Sigmoid colon (tissue), 4 donors: ENCODE results near the gene INSRR.

Experiments used
- EP300 ChIP-seq, 4 donors: sonication (generic); formaldehyde crosslinking; IDR thresholded peaks; one replicate each; pipeline ENCODE4 v1.6.1; 2017; ENCODE audit warnings: antibody characterized with exemption in 4 of 4
- POLR2A ChIP-seq, 2 donors: fragments of 450-650 bp; IDR thresholded peaks; one replicate each; pipeline ENCODE4 v1.6.1; 2016; ENCODE audit warnings: antibody characterized with exemption in 2 of 2, mild to moderate bottlenecking in 2 of 2, moderate library complexity in 2 of 2
- TF ChIP-seq, protein P1 (sequence below), 4 experiments: fragments of 450-650 bp in 3 of 4; fragments of 200-600 bp in 1 of 4; IDR thresholded peaks; one replicate each; pipeline ENCODE4 v1.5.1; 2016 to 2019; ENCODE audit warnings: antibody characterized with exemption in 4 of 4, mild to moderate bottlenecking in 3 of 4, moderate library complexity in 2 of 4

DNA sequence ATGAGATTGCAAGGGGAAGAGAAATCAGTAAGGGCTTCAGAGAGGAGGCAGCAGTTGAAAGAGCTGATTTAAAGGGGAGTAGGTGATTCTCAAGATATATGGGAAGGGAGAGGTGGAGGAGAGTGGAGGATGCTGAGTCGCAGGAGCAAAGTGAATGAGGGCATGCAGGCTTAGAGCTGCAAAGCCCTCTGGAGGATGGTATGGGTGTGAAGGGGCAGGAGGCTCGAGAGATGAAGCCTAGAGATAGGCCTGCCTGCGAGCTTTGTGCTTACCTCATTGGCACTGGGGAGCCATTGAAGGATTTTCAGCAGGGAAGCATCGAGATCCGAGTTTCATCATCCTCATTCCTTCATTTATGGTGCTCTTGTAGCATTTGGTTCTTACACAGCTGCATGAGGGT is 26.5 kb downstream of the INSRR start:
- TF ChIP-seq POLR2A (IDR thresholded peaks at IDR 0.05) (no peak), EP300 (IDR thresholded peaks at IDR 0.05) (no peak)
- TF ChIP-seq, protein P1, sequence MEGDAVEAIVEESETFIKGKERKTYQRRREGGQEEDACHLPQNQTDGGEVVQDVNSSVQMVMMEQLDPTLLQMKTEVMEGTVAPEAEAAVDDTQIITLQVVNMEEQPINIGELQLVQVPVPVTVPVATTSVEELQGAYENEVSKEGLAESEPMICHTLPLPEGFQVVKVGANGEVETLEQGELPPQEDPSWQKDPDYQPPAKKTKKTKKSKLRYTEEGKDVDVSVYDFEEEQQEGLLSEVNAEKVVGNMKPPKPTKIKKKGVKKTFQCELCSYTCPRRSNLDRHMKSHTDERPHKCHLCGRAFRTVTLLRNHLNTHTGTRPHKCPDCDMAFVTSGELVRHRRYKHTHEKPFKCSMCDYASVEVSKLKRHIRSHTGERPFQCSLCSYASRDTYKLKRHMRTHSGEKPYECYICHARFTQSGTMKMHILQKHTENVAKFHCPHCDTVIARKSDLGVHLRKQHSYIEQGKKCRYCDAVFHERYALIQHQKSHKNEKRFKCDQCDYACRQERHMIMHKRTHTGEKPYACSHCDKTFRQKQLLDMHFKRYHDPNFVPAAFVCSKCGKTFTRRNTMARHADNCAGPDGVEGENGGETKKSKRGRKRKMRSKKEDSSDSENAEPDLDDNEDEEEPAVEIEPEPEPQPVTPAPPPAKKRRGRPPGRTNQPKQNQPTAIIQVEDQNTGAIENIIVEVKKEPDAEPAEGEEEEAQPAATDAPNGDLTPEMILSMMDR (IDR thresholded peaks at IDR 0.05): no peak
